HEK293 (cell line): Measurements from ENCODE around the gene CDC42EP5.

Experiments used
- CTCF ChIA-PET: fragments of 350-600 bp; formaldehyde crosslinking; extraction: SDS; loops from one replicate; lab custom pipeline; 2021; ENCODE audit warnings: antibody characterized with exemption; lab: Yijun Ruan, JAX
- POLR2A ChIA-PET: fragments of 300-600 bp; formaldehyde crosslinking; extraction: SDS; loops from one replicate; lab custom pipeline; 2020; ENCODE audit warnings: antibody characterized with exemption, inconsistent platforms; lab: Yijun Ruan, JAX
- H3K27ac ChIP-seq: fragments of 200-500 bp; sonication (Bioruptor generic); 2 replicates; pipeline ENCODE4 v1.5.1; 2014; ENCODE audit warnings: low read depth, low read length, control low read depth, inconsistent platforms; ENCODE audit errors: extremely low read depth
- H3K36me3 ChIP-seq, 2 experiments: fragments of 200-500 bp in 1 of 2; sonication (Bioruptor generic) in 1 of 2; 1 replicate in 1 of 2; 2 replicates in 1 of 2; pipeline ENCODE4 v1.5.1; 2014 to 2017; ENCODE audit warnings: inconsistent platforms in 2 of 2, low read length in 2 of 2; ENCODE audit not compliant: control insufficient read depth in 2 of 2, insufficient read depth in 1 of 2
- H3K4me1 ChIP-seq: fragments of 200-500 bp; sonication (Bioruptor generic); 2 replicates; pipeline ENCODE4 v1.5.1; 2014; ENCODE audit warnings: mild to moderate bottlenecking, low read length, inconsistent platforms; ENCODE audit not compliant: control insufficient read depth, insufficient read depth
- H3K4me3 ChIP-seq: 2 replicates; pipeline ENCODE4 v1.5.1; 2011; ENCODE audit warnings: low read depth, mild to moderate bottlenecking, control low read depth, low read length, moderate library complexity
- H3K9me3 ChIP-seq: fragments of 200-500 bp; sonication (Bioruptor generic); 2 replicates; pipeline ENCODE4 v1.5.1; 2014; ENCODE audit warnings: low read depth, low read length, inconsistent platforms; ENCODE audit not compliant: control insufficient read depth, insufficient read depth
- GLI4 ChIP-seq: fragments of 450-650 bp; formaldehyde crosslinking; IDR thresholded peaks from 2 replicates; pipeline ENCODE4 v1.5.1; 2016; ENCODE audit warnings: missing biosample characterization, missing genetic modification characterization
- KLF10 ChIP-seq: fragments of 450-650 bp; IDR thresholded peaks from 2 replicates; pipeline ENCODE4 v1.5.1; 2018; ENCODE audit warnings: missing biosample characterization, mild to moderate bottlenecking, missing genetic modification characterization
- PRDM2 ChIP-seq: fragments of 450-650 bp; formaldehyde crosslinking; IDR thresholded peaks from 2 replicates; pipeline ENCODE4 v1.5.1; 2016; ENCODE audit warnings: missing biosample characterization, missing genetic modification characterization, borderline replicate concordance
- SP7 ChIP-seq: fragments of 450-650 bp; formaldehyde crosslinking; IDR thresholded peaks from 2 replicates; pipeline ENCODE4 v1.5.1; 2016; ENCODE audit warnings: missing biosample characterization, missing genetic modification characterization
- TRIM28 ChIP-seq: IDR thresholded peaks from 2 replicates; pipeline ENCODE4 v1.6.1; 2011; ENCODE audit warnings: low read length, control low read depth, borderline replicate concordance
- ZFHX2 ChIP-seq: fragments of 450-650 bp; formaldehyde crosslinking; conservative IDR thresholded peaks from 2 replicates; pipeline ENCODE4 v1.5.1; 2016; ENCODE audit warnings: missing biosample characterization, missing genetic modification characterization
- ZNF10 ChIP-seq: fragments of 450-650 bp; formaldehyde crosslinking; IDR thresholded peaks from 2 replicates; pipeline ENCODE4 v1.5.1; 2017; ENCODE audit warnings: missing biosample characterization, missing genetic modification characterization
- ZNF302 ChIP-seq: fragments of 450-650 bp; formaldehyde crosslinking; IDR thresholded peaks from 2 replicates; pipeline ENCODE4 v1.5.1; 2016; ENCODE audit warnings: missing biosample characterization, missing genetic modification characterization, low read depth
- ZNF350 ChIP-seq: fragments of 450-650 bp; formaldehyde crosslinking; IDR thresholded peaks from 2 replicates; pipeline ENCODE4 v1.5.0; 2017; ENCODE audit warnings: missing biosample characterization, mild to moderate bottlenecking, missing genetic modification characterization
- ZNF398 ChIP-seq: fragments of 450-650 bp; formaldehyde crosslinking; IDR thresholded peaks from 2 replicates; pipeline ENCODE4 v1.5.1; 2017; ENCODE audit warnings: missing biosample characterization, missing genetic modification characterization
- ZNF521 ChIP-seq: fragments of 450-650 bp; formaldehyde crosslinking; IDR thresholded peaks from 2 replicates; pipeline ENCODE4 v1.5.1; 2017; ENCODE audit warnings: missing biosample characterization, mild to moderate bottlenecking, missing genetic modification characterization
- ZNF560 ChIP-seq: fragments of 450-650 bp; formaldehyde crosslinking; IDR thresholded peaks from 2 replicates; pipeline ENCODE4 v1.5.1; 2017; ENCODE audit warnings: missing biosample characterization, missing genetic modification characterization, borderline replicate concordance
- ZNF621 ChIP-seq: fragments of 450-650 bp; formaldehyde crosslinking; IDR thresholded peaks from 2 replicates; pipeline ENCODE4 v1.5.1; 2017; ENCODE audit warnings: missing biosample characterization, missing genetic modification characterization
- ZNF624 ChIP-seq: fragments of 450-650 bp; formaldehyde crosslinking; IDR thresholded peaks from 2 replicates; pipeline ENCODE4 v1.5.1; 2017; ENCODE audit warnings: missing biosample characterization, missing genetic modification characterization
- ZNF707 ChIP-seq: fragments of 450-650 bp; formaldehyde crosslinking; IDR thresholded peaks from 2 replicates; pipeline ENCODE4 v1.5.1; 2016; ENCODE audit warnings: missing biosample characterization, missing genetic modification characterization
- ZNF837 ChIP-seq: fragments of 450-650 bp; formaldehyde crosslinking; IDR thresholded peaks from 2 replicates; pipeline ENCODE4 v1.5.1; 2016; ENCODE audit warnings: missing biosample characterization, missing genetic modification characterization
- ZXDB ChIP-seq: fragments of 450-650 bp; formaldehyde crosslinking; IDR thresholded peaks from 2 replicates; pipeline ENCODE4 v1.5.1; 2016; ENCODE audit warnings: missing biosample characterization, missing genetic modification characterization

The CDC42EP5 gene

DNA sequence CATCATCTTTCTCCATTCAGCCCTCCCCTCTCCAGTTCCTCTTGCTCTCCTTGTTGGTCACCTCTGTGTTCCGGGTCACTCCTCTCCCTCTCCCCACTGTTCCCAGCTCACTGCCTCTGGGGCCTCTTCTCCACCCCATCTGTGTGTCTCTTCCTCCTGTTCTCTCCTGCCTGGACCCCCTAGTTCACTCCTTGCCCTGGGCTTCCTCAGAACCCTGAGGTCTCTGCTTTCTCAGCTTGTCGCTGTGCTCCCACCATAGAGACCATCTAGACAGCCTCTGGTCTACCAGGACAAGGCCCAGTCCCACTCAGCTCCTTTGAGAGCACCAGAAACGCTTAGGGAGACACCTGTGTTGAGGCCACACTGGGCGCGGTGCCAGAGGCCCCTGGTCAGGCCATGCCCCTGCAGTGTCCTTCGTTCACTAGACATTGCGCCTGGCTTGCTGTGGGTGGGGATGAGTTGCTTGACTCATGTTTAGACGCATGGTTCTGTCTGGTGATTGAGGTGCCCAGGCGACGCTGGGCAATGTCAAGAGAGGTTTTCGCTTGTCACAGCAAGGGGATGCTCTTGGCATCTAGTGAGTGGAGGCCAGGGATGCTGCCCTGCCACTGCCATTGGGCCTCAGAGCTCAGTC, 14.3 kb downstream of the CDC42EP5 start:
- Histone ChIP-seq H3K4me1 (peaks cover 5% of the 10 kb centered on the region; the same call in 1 of the 2 replicates), H3K4me3 (no peak overlapping the region), H3K27ac (no peak overlapping the region), H3K9me3 (no peaks in the 10 kb centered on the region), H3K36me3 (peaks cover 31 to 86% of the 10 kb centered on the region in 2 experiments)
- CTCF ChIA-PET = interaction anchor here (1.4 kb wide), 1 partner anchor 18 kb away, joined by 3 read pairs; no protein-coding TSS in a partner anchor
- POLR2A ChIA-PET = interaction anchor here (0.8 to 6.8 kb wide), 3 partner anchors 9 to 80 kb away, joined by 3 to 64 read pairs (median 3); partner anchors contain the start of gene LENG8
- no peak for TF ChIP-seq ZNF350 (tag by site-specific recombination)
- no peak for TF ChIP-seq SP7
- no peak for TF ChIP-seq ZNF621 (tag by site-specific recombination)
- TF ChIP-seq ZNF398 (tag by site-specific recombination) = no peak
- TF ChIP-seq ZNF10 (tag by site-specific recombination) = no peak
- TF ChIP-seq ZNF521 = no peak
- TF ChIP-seq GLI4 (tag by site-specific recombination) = no peak
- no peak for TF ChIP-seq ZXDB (tag by site-specific recombination)
- no peak for TF ChIP-seq PRDM2 (tag by site-specific recombination)
- no peak for TF ChIP-seq ZNF837 (tag by site-specific recombination)
- no peak for TF ChIP-seq TRIM28
- no peak for TF ChIP-seq ZNF707 (tag by site-specific recombination)
- no peak for TF ChIP-seq ZNF560 (tag by site-specific recombination)
- TF ChIP-seq ZFHX2 (tag by site-specific recombination) = no peak
- no peak for TF ChIP-seq KLF10 (tag by site-specific recombination)
- TF ChIP-seq ZNF302 (tag by site-specific recombination) = no peak
- no peak for TF ChIP-seq ZNF624
